Glutamatergic neuron (in vitro differentiated cells): Measurements from ENCODE around the gene NSMCE3. TPM values are rescaled to one million over a fixed set of nuclear protein-coding genes. Genes with fewer than 3 reads are reported as not detected.

Source experiments
- DNase-seq: peaks from one replicate; pipeline ENCODE4 v3.0.0; 2022
- H3K27ac Mint-ChIP-seq: one replicate; pipeline ENCODE4 v1.8.0; 2020; ENCODE audit warnings: mild to moderate bottlenecking, mixed read lengths, inconsistent platforms; ENCODE audit not compliant: unreplicated experiment
- H3K27me3 Mint-ChIP-seq: one replicate; pipeline ENCODE4 v1.8.0; 2020; ENCODE audit warnings: mild to moderate bottlenecking, moderate library complexity, mixed read lengths, inconsistent platforms; ENCODE audit not compliant: unreplicated experiment
- H3K36me3 Mint-ChIP-seq: one replicate; pipeline ENCODE4 v1.8.0; 2020; ENCODE audit warnings: mild to moderate bottlenecking, mixed read lengths, inconsistent platforms; ENCODE audit not compliant: unreplicated experiment
- H3K4me1 Mint-ChIP-seq: one replicate; pipeline ENCODE4 v1.8.0; 2020; ENCODE audit warnings: mild to moderate bottlenecking, low read depth, mixed read lengths, inconsistent platforms; ENCODE audit not compliant: unreplicated experiment
- H3K4me3 Mint-ChIP-seq: one replicate; pipeline ENCODE4 v1.8.0; 2020; ENCODE audit warnings: mild to moderate bottlenecking, mixed read lengths, inconsistent platforms; ENCODE audit not compliant: unreplicated experiment
- H3K9me3 Mint-ChIP-seq: one replicate; pipeline ENCODE4 v1.8.0; 2020; ENCODE audit warnings: mild to moderate bottlenecking, moderate library complexity, mixed read lengths, inconsistent platforms; ENCODE audit not compliant: unreplicated experiment
- CTCF ChIP-seq: fragments of 200-600 bp; sonication (generic); IDR thresholded peaks from one replicate; pipeline ENCODE4 v1.5.0; 2021; ENCODE audit not compliant: partially characterized antibody, unreplicated experiment
- total RNA-seq: library from RNA; stranded (reverse); fragmentation: NEBNext Ultra II Directional; extraction: Animal tissue kit (Norgen Biotek cat#: 25700); gene quantifications from one replicate; pipeline ENCODE4 v1.2.1, GENCODE V29; 2021; ENCODE audit not compliant: unreplicated experiment

Gene NSMCE3
- total RNA-seq, 1 donor from 2014 or later: 6.5 TPM

- Mint-ChIP-seq H3K27me3 (no peaks in the 10 kb centered on the region), H3K9me3 (peaks cover 3% of the 10 kb centered on the region), H3K4me3 (no peak overlapping the region), H3K4me1 (peaks cover 5% of the 10 kb centered on the region), H3K36me3 (peaks cover 4% of the 10 kb centered on the region), H3K27ac (no peak overlapping the region)
- DNase-seq: no peak
- no peak for TF ChIP-seq CTCF
Measured at GRCh38 chr15:29223640-29224039, 46.0 kb downstream of the NSMCE3 start.

DNA sequence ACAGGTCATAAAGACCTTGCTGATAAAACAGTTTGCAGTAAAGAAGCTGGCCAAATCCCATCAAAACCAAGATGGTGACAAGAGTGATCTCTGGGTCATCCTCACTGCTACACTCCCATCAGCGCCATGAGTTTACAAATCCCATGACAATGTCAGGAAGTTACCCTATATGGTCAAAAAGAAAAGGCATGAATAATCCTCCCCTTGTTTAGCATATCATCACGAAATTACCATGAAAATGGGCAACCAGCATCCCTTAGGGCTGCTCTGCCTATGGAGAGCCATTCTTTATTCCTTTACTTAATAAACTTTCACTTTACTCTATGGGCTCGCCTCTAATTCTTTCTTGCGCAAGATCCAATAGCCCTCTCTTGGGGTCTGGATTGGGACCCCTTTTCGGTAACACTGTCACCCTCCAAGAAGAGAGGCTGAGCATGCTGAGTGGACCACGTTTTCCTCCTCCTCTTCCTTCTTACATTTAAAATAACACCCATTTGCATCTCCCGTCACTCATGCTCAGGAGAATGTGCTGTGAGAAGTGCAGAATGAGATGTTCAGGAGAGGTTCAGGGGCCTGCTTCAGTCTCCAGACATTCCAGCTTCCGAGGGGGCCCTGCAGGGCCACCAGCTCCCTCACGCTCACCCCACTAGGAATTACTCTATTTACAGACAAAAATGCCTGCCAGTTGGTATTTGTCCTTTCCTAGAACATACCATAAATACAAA lies 47.3 kb downstream of the NSMCE3 start:
- Mint-ChIP-seq H3K36me3 (peaks cover 4% of the 10 kb centered on the region), H3K9me3 (peaks cover 3% of the 10 kb centered on the region), H3K4me1 (peaks cover 5% of the 10 kb centered on the region), H3K27me3 (no peaks in the 10 kb centered on the region), H3K4me3 (no peak overlapping the region), H3K27ac (no peak overlapping the region)
- no peak for DNase-seq
- no peak for TF ChIP-seq CTCF

GRCh38 chr15:29220852-29221251 lies 48.8 kb downstream of the NSMCE3 start:
- Mint-ChIP-seq H3K27ac (no peak overlapping the region), H3K27me3 (no peaks in the 10 kb centered on the region), H3K36me3 (peaks cover 13% of the 10 kb centered on the region), H3K9me3 (peaks cover 3% of the 10 kb centered on the region), H3K4me1 (no peaks in the 10 kb centered on the region), H3K4me3 (no peak overlapping the region)
- DNase-seq: no peak
- TF ChIP-seq CTCF: no peak

DNA sequence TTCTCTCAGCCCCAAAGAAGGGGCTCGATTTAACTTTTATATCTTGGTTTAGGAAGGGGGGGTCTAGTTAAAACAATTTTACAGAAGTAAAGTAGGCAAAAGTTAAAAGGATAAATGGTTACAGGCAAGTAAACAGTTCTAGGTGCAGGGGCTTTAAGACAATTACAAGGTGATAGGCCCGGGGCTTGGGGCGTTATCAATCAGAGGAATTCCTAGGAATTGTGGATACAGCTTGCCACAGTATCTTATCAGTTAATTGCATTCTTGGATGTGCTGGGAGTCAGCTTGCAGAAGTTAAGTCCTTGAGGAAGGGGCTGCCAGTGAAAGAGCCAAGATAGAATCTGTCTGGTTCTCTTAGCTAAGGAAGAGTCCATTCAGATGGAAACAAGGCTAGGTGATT lies 52.7 kb downstream of the NSMCE3 start:
- DNase-seq: no peak
- H3K4me1 Mint-ChIP-seq: no peaks in the 10 kb centered on the region
- peaks cover 3% of the 10 kb centered on the region for H3K27me3 Mint-ChIP-seq
- H3K4me3 Mint-ChIP-seq: no peak overlapping the region
- H3K27ac Mint-ChIP-seq: no peak overlapping the region
- TF ChIP-seq CTCF: no peak
- H3K9me3 Mint-ChIP-seq: no peaks in the 10 kb centered on the region
- peaks cover 15% of the 10 kb centered on the region for H3K36me3 Mint-ChIP-seq
